ENCODE data around the gene CENPF. TPM values are rescaled to one million over a fixed set of nuclear protein-coding genes. Genes with fewer than 3 reads are reported as not detected.
"Not testable (repeated sequence)": the region's sequence is repeated elsewhere in the genome, so short reads cannot be mapped to it uniquely, and the experiment has no call there.

Gene CENPF
- total and polyA plus RNA-seq, 2 donors from 2014 or later: 0.39 to 3.3 TPM

DNA sequence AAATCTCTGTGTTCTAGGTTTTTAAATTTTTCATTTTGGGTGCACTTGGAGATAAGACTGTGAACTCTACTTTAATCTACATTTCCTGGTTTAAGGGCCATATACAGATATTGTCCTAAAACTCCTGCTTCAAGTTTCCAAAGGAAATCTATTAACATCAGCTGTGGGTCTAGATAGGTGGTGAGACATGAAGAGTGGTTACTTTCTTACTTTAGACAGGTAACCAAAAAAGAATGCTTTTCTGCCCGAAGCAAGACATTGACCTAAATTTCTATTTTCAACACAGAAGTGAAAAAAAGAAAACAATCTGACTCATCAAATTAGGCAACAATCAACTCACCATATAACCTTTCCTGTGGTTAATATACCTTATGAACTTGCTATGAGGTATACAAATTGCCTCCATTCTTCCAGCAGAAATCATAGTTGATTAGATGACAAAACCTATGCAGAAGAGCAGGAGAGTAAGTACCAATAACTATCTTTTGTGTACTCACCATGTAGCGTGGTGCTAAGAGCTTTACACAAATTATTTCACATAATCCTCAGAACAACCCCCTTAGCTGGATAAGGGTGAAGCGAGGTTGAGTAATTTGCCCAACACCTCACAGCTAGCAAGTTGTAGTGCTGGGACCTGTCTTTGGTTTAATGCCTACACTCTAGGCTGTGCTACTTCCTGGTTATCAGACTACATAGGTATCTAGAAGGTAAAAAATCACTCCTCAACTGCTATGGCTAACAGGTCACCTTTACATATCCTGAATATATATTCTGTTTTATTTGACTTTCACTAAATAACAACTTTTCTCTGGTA is 28.2 kb upstream of the CENPF start:
- intact Hi-C loops (cut with DNase I): no loop called here
- no peak for DNase-seq
- Histone ChIP-seq H3K9me3 (ENCODE audit: control insufficient read depth in 2 of 3, insufficient read depth in 1 of 3, low read length in 3 of 3) (peaks cover 0 to 10% (median 0%) of the 10 kb centered on the region in 3 donors), H3K4me3 (ENCODE audit: low read length in 3 of 3) (no peak overlapping the region), H3K4me1 (ENCODE audit: control insufficient read depth in 2 of 3, insufficient read depth in 2 of 3, low read depth in 1 of 3, low read length in 3 of 3) (peaks cover 0 to 12% (median 0%) of the 10 kb centered on the region in 3 donors), H3K27me3 (ENCODE audit: control insufficient read depth, insufficient read depth, low read length) (no peaks in the 10 kb centered on the region), H3K27ac (ENCODE audit: low read depth in 2 of 2, low read length in 2 of 2) (no peak overlapping the region), H3K36me3 (ENCODE audit: control insufficient read depth in 2 of 3, insufficient read depth in 3 of 3, low read length in 3 of 3) (no peaks in the 10 kb centered on the region), H3K9ac (ENCODE audit: low read length in 3 of 3) (no peak overlapping the region)
- FAIRE-seq: no peak
- TF ChIP-seq, protein P1, sequence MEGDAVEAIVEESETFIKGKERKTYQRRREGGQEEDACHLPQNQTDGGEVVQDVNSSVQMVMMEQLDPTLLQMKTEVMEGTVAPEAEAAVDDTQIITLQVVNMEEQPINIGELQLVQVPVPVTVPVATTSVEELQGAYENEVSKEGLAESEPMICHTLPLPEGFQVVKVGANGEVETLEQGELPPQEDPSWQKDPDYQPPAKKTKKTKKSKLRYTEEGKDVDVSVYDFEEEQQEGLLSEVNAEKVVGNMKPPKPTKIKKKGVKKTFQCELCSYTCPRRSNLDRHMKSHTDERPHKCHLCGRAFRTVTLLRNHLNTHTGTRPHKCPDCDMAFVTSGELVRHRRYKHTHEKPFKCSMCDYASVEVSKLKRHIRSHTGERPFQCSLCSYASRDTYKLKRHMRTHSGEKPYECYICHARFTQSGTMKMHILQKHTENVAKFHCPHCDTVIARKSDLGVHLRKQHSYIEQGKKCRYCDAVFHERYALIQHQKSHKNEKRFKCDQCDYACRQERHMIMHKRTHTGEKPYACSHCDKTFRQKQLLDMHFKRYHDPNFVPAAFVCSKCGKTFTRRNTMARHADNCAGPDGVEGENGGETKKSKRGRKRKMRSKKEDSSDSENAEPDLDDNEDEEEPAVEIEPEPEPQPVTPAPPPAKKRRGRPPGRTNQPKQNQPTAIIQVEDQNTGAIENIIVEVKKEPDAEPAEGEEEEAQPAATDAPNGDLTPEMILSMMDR (IDR thresholded peaks at IDR 0.05; ENCODE audit: borderline replicate concordance, extremely low read depth, insufficient read depth): no peak

DNA sequence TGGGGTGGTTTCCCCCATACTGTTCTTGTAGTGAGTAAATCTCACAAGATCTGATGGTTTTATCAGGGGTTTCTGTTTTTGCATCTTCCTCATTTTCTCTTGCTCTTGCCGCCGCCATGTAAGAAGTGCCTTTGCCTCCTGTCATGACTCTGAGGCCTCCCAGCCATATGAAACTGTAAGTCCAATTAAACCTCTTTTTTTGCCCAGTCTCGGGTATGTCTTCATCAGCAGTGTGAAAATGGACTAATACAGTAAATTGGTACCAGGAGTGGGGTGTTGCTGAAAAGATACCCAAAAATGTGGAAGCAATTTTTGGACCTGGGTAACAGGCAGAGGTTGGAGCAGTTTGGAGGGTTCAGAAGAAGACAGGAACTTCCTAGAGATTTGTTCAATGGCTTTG is 26.9 kb upstream of the CENPF start:
- H3K27ac ChIP-seq (ENCODE audit: low read depth in 2 of 2, low read length in 2 of 2); H3K9ac ChIP-seq (ENCODE audit: low read length in 3 of 3); intact Hi-C loops (cut with DNase I); FAIRE-seq; DNase-seq; H3K27me3 ChIP-seq (ENCODE audit: control insufficient read depth, insufficient read depth, low read length); H3K36me3 ChIP-seq (ENCODE audit: control insufficient read depth in 2 of 3, insufficient read depth in 3 of 3, low read length in 3 of 3); H3K4me3 ChIP-seq (ENCODE audit: low read length in 3 of 3): not testable (repeated sequence)
- Histone ChIP-seq H3K4me1 (ENCODE audit: control insufficient read depth in 2 of 3, insufficient read depth in 2 of 3, low read depth in 1 of 3, low read length in 3 of 3) (peaks cover 0 to 12% (median 0%) of the 10 kb centered on the region in 3 donors), H3K9me3 (ENCODE audit: control insufficient read depth in 2 of 3, insufficient read depth in 1 of 3, low read length in 3 of 3) (peaks cover 0 to 10% (median 0%) of the 10 kb centered on the region in 3 donors)

- intact Hi-C loops (cut with DNase I): no loop called here
- no peak for FAIRE-seq
- Histone ChIP-seq H3K9me3 (ENCODE audit: control insufficient read depth in 2 of 3, insufficient read depth in 1 of 3, low read length in 3 of 3) (peaks cover 0 to 10% (median 0%) of the 10 kb centered on the region in 3 donors), H3K27me3 (ENCODE audit: control insufficient read depth, insufficient read depth, low read length) (no peaks in the 10 kb centered on the region), H3K4me3 (ENCODE audit: low read length in 3 of 3) (no peak overlapping the region), H3K9ac (ENCODE audit: low read length in 3 of 3) (no peak overlapping the region), H3K27ac (ENCODE audit: low read depth in 2 of 2, low read length in 2 of 2) (no peak overlapping the region), H3K4me1 (ENCODE audit: control insufficient read depth in 2 of 3, insufficient read depth in 2 of 3, low read depth in 1 of 3, low read length in 3 of 3) (peaks cover 0 to 2% (median 0%) of the 10 kb centered on the region in 3 donors), H3K36me3 (ENCODE audit: control insufficient read depth in 2 of 3, insufficient read depth in 3 of 3, low read length in 3 of 3) (no peaks in the 10 kb centered on the region)
- no peak for DNase-seq
- TF ChIP-seq, protein P1 (IDR thresholded peaks at IDR 0.05; ENCODE audit: borderline replicate concordance, extremely low read depth, insufficient read depth): no peak
Observed at GRCh38 chr1:214579183-214579582, 23.8 kb upstream of the CENPF start.

DNA sequence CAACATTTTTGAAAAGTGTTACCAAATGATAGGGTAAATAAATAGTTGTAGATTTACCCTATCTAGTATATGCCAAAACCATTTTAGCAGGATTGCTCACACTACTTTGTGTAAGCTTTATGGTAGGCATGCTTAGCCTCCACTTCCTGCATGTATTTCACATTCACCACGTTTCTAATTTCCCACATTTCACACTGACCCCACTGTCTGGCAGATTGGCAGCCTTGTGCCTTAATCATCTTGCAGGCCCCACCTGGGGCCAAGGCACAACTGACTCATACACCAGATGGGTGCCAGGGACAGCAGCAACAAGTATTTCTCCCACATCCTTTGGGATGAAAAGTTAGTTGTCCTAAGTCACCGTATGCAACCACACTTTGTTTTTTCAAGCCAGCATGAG is 21.2 kb upstream of the CENPF start:
- Histone ChIP-seq H3K27ac (ENCODE audit: low read depth in 2 of 2, low read length in 2 of 2) (no peak overlapping the region), H3K36me3 (ENCODE audit: control insufficient read depth in 2 of 3, insufficient read depth in 3 of 3, low read length in 3 of 3) (no peaks in the 10 kb centered on the region), H3K4me1 (ENCODE audit: control insufficient read depth in 2 of 3, insufficient read depth in 2 of 3, low read depth in 1 of 3, low read length in 3 of 3) (no peaks in the 10 kb centered on the region), H3K27me3 (ENCODE audit: control insufficient read depth, insufficient read depth, low read length) (no peaks in the 10 kb centered on the region), H3K9ac (ENCODE audit: low read length in 3 of 3) (no peak overlapping the region), H3K4me3 (ENCODE audit: low read length in 3 of 3) (no peak overlapping the region), H3K9me3 (ENCODE audit: control insufficient read depth in 2 of 3, insufficient read depth in 1 of 3, low read length in 3 of 3) (peaks cover 0 to 1% (median 0%) of the 10 kb centered on the region in 3 donors)
- intact Hi-C loops (cut with DNase I): no loop called here
- no peak for FAIRE-seq
- TF ChIP-seq, protein P1 (IDR thresholded peaks at IDR 0.05; ENCODE audit: borderline replicate concordance, extremely low read depth, insufficient read depth): no peak
- no peak for DNase-seq

All from kidney (tissue), 14 donors.